CD14-positive monocyte (primary cell): ENCODE data around the gene CA10. TPM values are rescaled to one million over a fixed set of nuclear protein-coding genes. Genes with fewer than 3 reads are reported as not detected.

Source experiments
- DNase-seq, 3 donors: peaks; one replicate each; pipeline ENCODE4 v3.0.0-alpha.2; 2011 to 2022
- H2AFZ ChIP-seq: 2 replicates; pipeline ENCODE4 v1.6.0; 2012; ENCODE audit warnings: mild to moderate bottlenecking, low read depth, low read length, inconsistent platforms; ENCODE audit not compliant: insufficient read depth, poor library complexity, severe bottlenecking
- H3K27ac ChIP-seq, 2 donors: 1 replicate in 1 of 2; 2 replicates in 1 of 2; pipeline ENCODE4 v1.5.1; 2012 to 2013; ENCODE audit warnings: low read length in 2 of 2, control low read depth in 1 of 2, inconsistent platforms in 1 of 2, low read depth in 1 of 2, mild to moderate bottlenecking in 1 of 2
- H3K27me3 ChIP-seq, 2 donors: one replicate each; pipeline versions ENCODE4 v1.6.0 to v1.6.1; 2011 to 2013; ENCODE audit warnings: low read length in 2 of 2; ENCODE audit not compliant: control insufficient read depth in 2 of 2, insufficient read depth in 2 of 2
- H3K36me3 ChIP-seq, 2 donors: replicated peaks in 1 of 2; 1 replicate in 1 of 2; 2 replicates in 1 of 2; pipeline versions ENCODE4 v1.5.1 to v1.6.1; 2012 to 2013; ENCODE audit warnings: low read length in 2 of 2, control low read depth in 1 of 2, inconsistent platforms in 1 of 2, mild to moderate bottlenecking in 1 of 2; ENCODE audit not compliant: insufficient read depth in 2 of 2, control insufficient read depth in 1 of 2
- H3K4me1 ChIP-seq, 2 donors: 1 replicate in 1 of 2; 2 replicates in 1 of 2; pipeline versions ENCODE4 v1.5.1 to v1.6.1; 2012 to 2013; ENCODE audit warnings: low read length in 2 of 2, control low read depth in 1 of 2, inconsistent platforms in 1 of 2, mild to moderate bottlenecking in 1 of 2, moderate library complexity in 1 of 2; ENCODE audit not compliant: insufficient read depth in 2 of 2, control insufficient read depth in 1 of 2
- H3K4me2 ChIP-seq: replicated peaks from 2 replicates; pipeline ENCODE3; 2012; ENCODE audit warnings: low read length, moderate library complexity, mild to moderate bottlenecking; ENCODE audit not compliant: poor library complexity, severe bottlenecking; ENCODE audit errors: extremely low read depth
- H3K4me3 ChIP-seq, 3 experiments: fragments of 200-600 bp in 1 of 3; sonication (generic) in 1 of 3; replicated peaks in 1 of 3; 1 replicate in 2 of 3; 2 replicates in 1 of 3; pipeline ENCODE4 v1.5.1; 2011 to 2013; ENCODE audit warnings: low read length in 3 of 3, mild to moderate bottlenecking in 3 of 3, control low read depth in 2 of 3, low read depth in 2 of 3, inconsistent platforms in 1 of 3, moderate library complexity in 1 of 3
- H3K79me2 ChIP-seq: 2 replicates; pipeline ENCODE4 v1.6.0; 2012; ENCODE audit warnings: mild to moderate bottlenecking, control low read depth, inconsistent platforms, low read length, moderate library complexity; ENCODE audit not compliant: insufficient read depth
- H3K9ac ChIP-seq: 2 replicates; pipeline ENCODE4 v1.6.0; 2017; ENCODE audit warnings: low read length, mild to moderate bottlenecking; ENCODE audit not compliant: insufficient read depth, poor library complexity, severe bottlenecking
- H3K9me3 ChIP-seq, 2 donors: replicated peaks in 1 of 2; 1 replicate in 1 of 2; 2 replicates in 1 of 2; pipeline versions ENCODE4 v1.5.1 to v1.6.1; 2012 to 2013; ENCODE audit warnings: low read length in 2 of 2, control low read depth in 1 of 2; ENCODE audit not compliant: control insufficient read depth in 1 of 2, insufficient read depth in 1 of 2
- H4K20me1 ChIP-seq: 2 replicates; pipeline ENCODE4 v1.6.0; 2012; ENCODE audit warnings: mild to moderate bottlenecking, low read length, control low read depth, moderate library complexity; ENCODE audit not compliant: insufficient read depth
- H3K27ac Mint-ChIP-seq, 7 donors: one replicate each; pipeline ENCODE4 v1.8.0; 2020; ENCODE audit warnings: mild to moderate bottlenecking in 7 of 7, mixed read lengths in 7 of 7, moderate library complexity in 6 of 7, inconsistent platforms in 2 of 7
- H3K27me3 Mint-ChIP-seq, 3 donors: one replicate each; pipeline ENCODE4 v1.8.0; 2021 to 2022; ENCODE audit warnings: low read depth in 3 of 3, mild to moderate bottlenecking in 3 of 3, mixed read lengths in 3 of 3, moderate library complexity in 3 of 3, inconsistent platforms in 1 of 3
- H3K36me3 Mint-ChIP-seq, 2 donors: one replicate each; pipeline ENCODE4 v1.8.0; 2020; ENCODE audit warnings: mixed read lengths in 2 of 2, inconsistent platforms in 1 of 2, mild to moderate bottlenecking in 1 of 2
- H3K4me1 Mint-ChIP-seq: one replicate; pipeline ENCODE4 v1.8.0; 2020; ENCODE audit warnings: mild to moderate bottlenecking, mixed read lengths
- H3K4me3 Mint-ChIP-seq, 2 donors: one replicate each; pipeline ENCODE4 v1.8.0; 2020; ENCODE audit warnings: mild to moderate bottlenecking in 2 of 2, mixed read lengths in 2 of 2, moderate library complexity in 1 of 2
- H3K9me3 Mint-ChIP-seq, 7 donors: one replicate each; pipeline ENCODE4 v1.8.0; 2020 to 2022; ENCODE audit warnings: mixed read lengths in 7 of 7, mild to moderate bottlenecking in 6 of 7, moderate library complexity in 6 of 7, inconsistent platforms in 2 of 7
- WGBS: methylation state at CpG from one replicate; pipeline ENCODE4 v1.1.5; 2013; ENCODE audit warnings: missing lambda C conversion rate; ENCODE audit not compliant: insufficient coverage; 5-methylcytosine and 5-hydroxymethylcytosine counted together
- intact Hi-C, 2 donors: fragments of 100-400 bp; cut with micrococcal nuclease; formaldehyde crosslinking; loops; one replicate each; pipeline versions ENCODE4 v1.15.0 to v1.15.1; 2023
- polyA plus RNA-seq, 3 donors: library from polyadenylated mRNA; depleted of rRNA in 1 of 3; unstranded in 2 of 3; stranded (reverse) in 1 of 3; fragments of 300-500 nt in 2 of 3; fragments of >200 nt in 1 of 3; fragmentation: Illumina TruSeq in 2 of 3; gene quantifications; 1 replicate in 2 of 3; 2 replicates in 1 of 3; pipeline ENCODE4 v1.2.3, GENCODE V29; 2012 to 2021
- TF ChIP-seq, protein P1 (sequence below): fragments of 200-600 bp; IDR thresholded peaks from one replicate; pipeline ENCODE4 v1.8.0; 2022; ENCODE audit warnings: antibody characterized with exemption, mild to moderate bottlenecking

The CA10 gene
- polyA plus RNA-seq, 3 donors, result not detected

DNA sequence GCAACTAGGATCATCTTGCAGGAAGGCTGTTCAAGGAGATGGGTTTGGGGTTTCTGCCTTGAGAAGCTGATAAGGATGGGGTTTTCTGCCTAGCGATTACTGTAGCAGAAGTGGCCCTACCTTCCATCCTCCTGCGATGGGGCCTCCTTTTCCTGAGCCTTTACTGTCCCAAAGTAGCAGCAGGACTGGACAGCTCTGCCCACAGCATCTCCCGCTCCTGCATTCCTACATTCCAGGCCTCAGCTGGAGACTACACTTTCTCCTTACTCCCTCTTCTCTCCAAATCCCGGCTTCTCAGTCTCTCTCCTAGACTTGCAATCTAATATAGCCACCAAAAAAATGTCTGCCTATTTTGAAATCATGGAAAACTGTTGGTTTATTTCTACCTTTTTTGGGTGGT lies 355.4 kb downstream of the CA10 start:
- TF ChIP-seq, protein P1, sequence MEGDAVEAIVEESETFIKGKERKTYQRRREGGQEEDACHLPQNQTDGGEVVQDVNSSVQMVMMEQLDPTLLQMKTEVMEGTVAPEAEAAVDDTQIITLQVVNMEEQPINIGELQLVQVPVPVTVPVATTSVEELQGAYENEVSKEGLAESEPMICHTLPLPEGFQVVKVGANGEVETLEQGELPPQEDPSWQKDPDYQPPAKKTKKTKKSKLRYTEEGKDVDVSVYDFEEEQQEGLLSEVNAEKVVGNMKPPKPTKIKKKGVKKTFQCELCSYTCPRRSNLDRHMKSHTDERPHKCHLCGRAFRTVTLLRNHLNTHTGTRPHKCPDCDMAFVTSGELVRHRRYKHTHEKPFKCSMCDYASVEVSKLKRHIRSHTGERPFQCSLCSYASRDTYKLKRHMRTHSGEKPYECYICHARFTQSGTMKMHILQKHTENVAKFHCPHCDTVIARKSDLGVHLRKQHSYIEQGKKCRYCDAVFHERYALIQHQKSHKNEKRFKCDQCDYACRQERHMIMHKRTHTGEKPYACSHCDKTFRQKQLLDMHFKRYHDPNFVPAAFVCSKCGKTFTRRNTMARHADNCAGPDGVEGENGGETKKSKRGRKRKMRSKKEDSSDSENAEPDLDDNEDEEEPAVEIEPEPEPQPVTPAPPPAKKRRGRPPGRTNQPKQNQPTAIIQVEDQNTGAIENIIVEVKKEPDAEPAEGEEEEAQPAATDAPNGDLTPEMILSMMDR, result no peak
- WGBS, result 100% methylated on average over 1 of the region's 4 CpGs
- Mint-ChIP-seq H3K27me3 (no peaks in the 10 kb centered on the region), H3K27ac (no peak overlapping the region), H3K4me3 (no peak overlapping the region), H3K4me1 (no peaks in the 10 kb centered on the region), H3K9me3 (peaks cover 0 to 2% (median 0%) of the 10 kb centered on the region in 7 donors), H3K36me3 (no peaks in the 10 kb centered on the region)
- Histone ChIP-seq H3K9me3 (no peaks in the 10 kb centered on the region), H4K20me1 (no peaks in the 10 kb centered on the region), H3K79me2 (no peaks in the 10 kb centered on the region), H3K36me3 (no peaks in the 10 kb centered on the region), H3K27me3 (no peaks in the 10 kb centered on the region), H3K27ac (no peak overlapping the region), H3K9ac (no peak overlapping the region), H3K4me3 (no peak overlapping the region), H2AFZ (no peak overlapping the region), H3K4me2 (no peak overlapping the region), H3K4me1 (no peaks in the 10 kb centered on the region)
- DNase-seq, result no peak
- intact Hi-C loops, result no loop called here

DNA sequence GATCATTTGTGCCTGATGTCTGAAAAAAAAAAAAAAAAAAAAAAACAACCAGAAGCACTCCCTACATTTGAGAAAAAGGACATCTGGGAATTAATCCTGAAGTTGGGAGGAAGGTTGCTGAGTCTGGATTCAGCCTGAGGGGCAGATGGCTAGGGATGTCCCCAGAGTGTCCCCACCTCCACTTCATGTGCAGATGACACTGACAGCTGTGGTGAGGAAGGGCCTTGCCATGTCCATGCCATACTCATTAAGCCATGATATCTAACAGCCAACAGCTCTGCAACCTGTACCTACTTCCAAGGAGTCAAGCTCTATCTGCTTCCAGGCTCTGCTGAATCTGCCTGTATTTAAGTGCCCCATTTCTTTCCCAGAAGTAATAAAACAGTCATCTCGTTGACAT lies 356.0 kb downstream of the CA10 start:
- H3K27ac Mint-ChIP-seq, result no peak overlapping the region
- Histone ChIP-seq H2AFZ (no peak overlapping the region), H3K79me2 (no peaks in the 10 kb centered on the region), H3K27ac (no peak overlapping the region), H3K4me1 (no peaks in the 10 kb centered on the region), H3K9ac (no peak overlapping the region), H3K36me3 (no peaks in the 10 kb centered on the region), H3K27me3 (no peaks in the 10 kb centered on the region), H4K20me1 (no peaks in the 10 kb centered on the region), H3K4me3 (no peak overlapping the region), H3K4me2 (no peak overlapping the region), H3K9me3 (no peaks in the 10 kb centered on the region)
- no peak overlapping the region for H3K4me3 Mint-ChIP-seq
- WGBS, result 67% methylated on average over 1 of the region's 1 CpG
- H3K36me3 Mint-ChIP-seq, result no peaks in the 10 kb centered on the region
- intact Hi-C loops, result no loop called here
- H3K4me1 Mint-ChIP-seq, result no peaks in the 10 kb centered on the region
- DNase-seq, result no peak
- TF ChIP-seq, protein P1, result no peak
- no peaks in the 10 kb centered on the region for H3K27me3 Mint-ChIP-seq
- H3K9me3 Mint-ChIP-seq, result peaks cover 0 to 2% (median 0%) of the 10 kb centered on the region in 7 donors
